Activated CD8-positive, alpha-beta memory T cell treated with anti-CD3 and anti-CD28 coated beads, Interleukin-2, amount 10 ng/mL, durations not matched to agents 7 days and 5 days (primary cell): ENCODE data around the gene LILRA5. TPM values are rescaled to one million over a fixed set of nuclear protein-coding genes. Genes with fewer than 3 reads are reported as not detected.
"Not testable (repeated sequence)": the region's sequence is repeated elsewhere in the genome, so short reads cannot be mapped to it uniquely, and the experiment has no call there.

Source experiments
- ATAC-seq: fragments of 150-1000 bp; cut with Tn5 transposase; one replicate; pipeline ENCODE4 v1.10.0; 2021; ENCODE audit warnings: moderate library complexity
- CTCF ChIA-PET: fragments of 350-600 bp; sonication (Branson Sonifier 250); formaldehyde crosslinking; loops from one replicate; lab custom pipeline; 2021; ENCODE audit warnings: antibody characterized with exemption; lab: Charles Lee
- DNase-seq: peaks from one replicate; pipeline ENCODE4 v3.0.0-alpha.2; 2020
- H3K27ac Mint-ChIP-seq: one replicate; pipeline ENCODE4 v1.8.0; 2021; ENCODE audit warnings: mild to moderate bottlenecking, mixed read lengths
- H3K27me3 Mint-ChIP-seq: one replicate; pipeline ENCODE4 v1.8.0; 2021; ENCODE audit warnings: mixed read lengths
- H3K36me3 Mint-ChIP-seq: one replicate; pipeline ENCODE4 v1.8.0; 2021; ENCODE audit warnings: mild to moderate bottlenecking, mixed read lengths
- H3K4me1 Mint-ChIP-seq: one replicate; pipeline ENCODE4 v1.8.0; 2021; ENCODE audit warnings: mixed read lengths
- H3K4me3 Mint-ChIP-seq: one replicate; pipeline ENCODE4 v1.8.0; 2021; ENCODE audit warnings: mild to moderate bottlenecking, moderate library complexity, mixed read lengths
- H3K9me3 Mint-ChIP-seq: one replicate; pipeline ENCODE4 v1.8.0; 2022; ENCODE audit warnings: low read depth, mixed read lengths
- total RNA-seq, 2 experiments: library from RNA; stranded (reverse); gene quantifications; one replicate each; pipeline ENCODE4 v1.2.3, GENCODE V29; 2021

Gene LILRA5
- total RNA-seq, 2 experiments from 2014 or later: not detected

DNA sequence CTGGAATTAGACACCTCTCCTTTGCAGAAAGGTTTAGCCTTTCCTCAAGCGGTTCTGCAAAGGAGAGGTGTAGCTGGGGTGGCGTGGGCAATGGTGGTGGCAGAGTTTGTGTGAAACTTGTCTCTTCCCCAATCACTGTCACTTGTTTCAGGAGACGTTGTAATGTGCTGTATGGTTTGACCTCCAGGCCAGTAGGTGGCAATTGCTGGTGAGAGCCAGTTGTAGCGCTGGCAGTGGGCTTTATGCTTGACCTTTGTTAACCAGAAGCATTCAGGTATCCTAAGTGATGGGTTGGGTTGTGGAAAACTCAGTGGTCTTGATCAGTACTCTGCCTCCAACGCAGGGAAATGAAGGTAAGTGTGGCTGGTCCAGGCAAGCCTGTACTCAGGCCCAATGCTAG lies 12.7 kb upstream of the LILRA5 start:
- H3K9me3 Mint-ChIP-seq: no peaks in the 10 kb centered on the region
- no peak for DNase-seq
- no peak for ATAC-seq
- peaks cover 10% of the 10 kb centered on the region for H3K27me3 Mint-ChIP-seq
- CTCF ChIA-PET: interaction anchor here (1.0 to 9.6 kb wide), 5 partner anchors 9 to 73 kb away, joined by 3 to 135 read pairs (median 3); no protein-coding TSS in a partner anchor
- no peak overlapping the region for H3K27ac Mint-ChIP-seq
- H3K36me3 Mint-ChIP-seq: no peaks in the 10 kb centered on the region
- H3K4me3 Mint-ChIP-seq: no peak overlapping the region
- H3K4me1 Mint-ChIP-seq: peaks cover 9% of the 10 kb centered on the region

DNA sequence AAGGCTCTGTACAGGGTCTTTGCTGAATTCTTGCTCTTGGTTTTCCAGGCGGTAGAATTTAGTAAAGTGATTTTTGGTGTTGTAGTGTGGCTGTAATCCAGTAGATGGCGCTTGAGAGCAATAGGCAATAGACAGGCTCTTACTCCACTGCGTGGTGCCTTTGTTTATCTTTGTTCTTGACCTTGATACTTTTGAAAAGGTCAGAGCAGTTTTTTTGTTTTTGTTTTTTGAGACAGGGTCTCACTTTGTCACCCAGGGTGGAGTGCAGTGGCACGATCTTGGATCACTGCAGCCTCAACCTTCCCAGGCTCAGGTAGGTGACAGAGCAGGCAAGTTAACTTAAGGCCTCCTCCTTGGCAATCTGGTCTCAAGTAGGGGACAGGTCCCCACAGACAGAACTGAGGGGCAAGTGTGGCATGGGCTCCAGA lies 12.2 kb upstream of the LILRA5 start:
- peak; percentile 64 for DNase-seq
- Mint-ChIP-seq H3K27ac (no peak overlapping the region), H3K27me3 (peaks cover 14% of the 10 kb centered on the region), H3K9me3 (no peaks in the 10 kb centered on the region), H3K36me3 (no peaks in the 10 kb centered on the region), H3K4me3 (no peak overlapping the region), H3K4me1 (peaks cover 9% of the 10 kb centered on the region)
- ATAC-seq: peak; percentile 53
- CTCF ChIA-PET: interaction anchor here (0.8 to 9.6 kb wide), 9 partner anchors 8 to 113 kb away, joined by 3 to 135 read pairs (median 4); no protein-coding TSS in a partner anchor

DNA sequence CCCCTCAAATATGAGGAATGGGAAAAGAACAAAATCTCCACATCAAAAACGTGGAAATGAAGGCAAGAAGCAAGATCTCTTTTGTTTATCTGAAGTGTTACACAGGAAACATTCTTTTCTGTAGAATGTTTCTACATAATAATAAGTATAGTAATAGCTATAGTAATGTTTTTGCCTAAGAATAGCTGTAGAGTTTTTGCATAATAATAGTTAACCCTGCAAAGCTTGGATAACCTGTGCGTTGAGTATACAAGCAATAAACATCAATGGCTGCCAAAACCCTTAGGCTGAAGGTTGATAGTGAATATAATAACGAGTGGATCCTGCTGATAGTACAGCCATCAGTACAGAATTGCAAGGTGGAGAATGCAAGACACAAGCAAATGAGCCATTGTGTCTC lies 11.1 kb upstream of the LILRA5 start:
- Mint-ChIP-seq H3K27ac (no peak overlapping the region), H3K27me3 (peaks cover 21% of the 10 kb centered on the region), H3K9me3 (no peaks in the 10 kb centered on the region), H3K4me3 (no peak overlapping the region), H3K4me1 (peaks cover 9% of the 10 kb centered on the region), H3K36me3 (no peaks in the 10 kb centered on the region)
- ATAC-seq (no peak), DNase-seq (no peak)
- CTCF ChIA-PET: interaction anchor here (0.9 to 9.6 kb wide), 7 partner anchors 10 to 228 kb away, joined by 3 to 135 read pairs (median 4); no protein-coding TSS in a partner anchor

GRCh38 chr19:54322934-54323333 lies 10.0 kb upstream of the LILRA5 start:
- ATAC-seq, CTCF ChIA-PET, H3K9me3 Mint-ChIP-seq: not testable (repeated sequence)

GRCh38 chr19:54322295-54322694 lies 9.3 kb upstream of the LILRA5 start:
- not testable (repeated sequence) for H3K4me1 Mint-ChIP-seq, ATAC-seq, DNase-seq, H3K9me3 Mint-ChIP-seq, H3K4me3 Mint-ChIP-seq, H3K27ac Mint-ChIP-seq, H3K36me3 Mint-ChIP-seq
- H3K27me3 Mint-ChIP-seq: peaks cover 22% of the 10 kb centered on the region
- CTCF ChIA-PET: interaction anchor here (1.6 to 2.1 kb wide), 2 partner anchors 57 to 69 kb away, joined by 4 to 15 read pairs; no protein-coding TSS in a partner anchor

More at GRCh38 chr19:54322934-54323333, 10.0 kb upstream of the LILRA5 start:
- H3K27me3 Mint-ChIP-seq: peaks cover 22% of the 10 kb centered on the region
- not testable (repeated sequence) for H3K27ac Mint-ChIP-seq, H3K4me3 Mint-ChIP-seq, H3K4me1 Mint-ChIP-seq, H3K36me3 Mint-ChIP-seq, DNase-seq

DNA sequence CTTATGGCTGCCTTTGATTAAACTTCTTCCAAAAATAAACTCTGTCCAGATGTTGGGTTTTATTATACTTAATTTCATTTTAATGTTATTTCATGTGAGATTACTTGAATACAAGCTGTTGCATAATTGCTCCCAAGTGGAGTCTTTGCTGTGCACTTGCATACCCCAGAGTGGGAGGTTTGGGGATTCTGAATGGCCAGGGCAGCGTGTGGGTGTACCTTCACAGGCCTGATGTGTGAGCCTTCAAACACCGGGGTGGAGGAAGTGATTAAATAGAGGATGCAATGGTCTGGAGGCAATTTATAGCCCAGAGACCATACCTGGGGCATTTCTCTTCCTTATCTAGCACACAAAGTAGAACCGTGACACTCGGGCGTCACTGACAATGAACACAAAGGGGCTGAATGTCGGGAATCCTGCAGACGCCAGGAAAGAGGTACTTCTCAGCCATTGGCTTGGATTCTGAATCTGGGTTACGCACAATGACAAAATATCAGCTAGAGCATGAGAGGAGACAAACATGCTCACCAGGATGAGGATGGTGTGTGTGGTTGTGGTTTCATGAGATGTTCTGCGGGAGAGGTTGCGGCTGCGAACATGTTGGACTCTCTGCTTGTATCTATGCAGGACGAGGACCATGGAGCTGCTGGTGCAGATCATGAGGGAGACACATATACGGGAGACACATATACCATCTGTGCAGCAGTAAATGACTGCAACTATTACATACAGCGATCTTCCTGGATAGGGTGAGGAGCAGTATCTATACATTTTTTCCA lies 7.1 kb upstream of the LILRA5 start:
- H3K4me1 Mint-ChIP-seq: peaks cover 5% of the 10 kb centered on the region
- ATAC-seq (no peak), DNase-seq (no peak)
- H3K36me3 Mint-ChIP-seq: no peaks in the 10 kb centered on the region
- H3K27me3 Mint-ChIP-seq: peaks cover 24% of the 10 kb centered on the region
- CTCF ChIA-PET: interaction anchor here (0.5 to 2.1 kb wide), 2 partner anchors 71 to 161 kb away, joined by 5 to 15 read pairs; no protein-coding TSS in a partner anchor
- H3K27ac Mint-ChIP-seq: no peak overlapping the region
- H3K4me3 Mint-ChIP-seq: no peak overlapping the region
- H3K9me3 Mint-ChIP-seq: no peaks in the 10 kb centered on the region

DNA sequence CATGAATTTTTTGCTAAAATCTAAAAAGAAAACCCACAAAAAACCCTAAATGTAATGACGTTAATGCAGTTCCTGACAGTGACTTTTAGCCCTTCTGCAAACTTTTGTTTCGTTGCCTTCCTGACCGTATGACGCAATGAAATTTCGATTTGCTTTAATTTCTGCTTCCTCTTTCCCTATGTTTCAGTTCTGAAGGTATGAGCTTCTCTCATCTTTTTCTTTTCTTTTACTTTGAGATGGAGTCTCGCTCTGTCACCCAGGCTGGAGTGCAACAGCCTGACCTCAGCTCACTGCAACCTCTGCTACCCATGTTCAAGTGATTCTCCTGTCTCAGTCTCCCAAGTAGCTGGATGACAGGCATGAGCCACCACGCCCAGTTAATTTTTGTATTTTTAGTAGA lies 6.1 kb upstream of the LILRA5 start:
- Mint-ChIP-seq H3K36me3 (no peaks in the 10 kb centered on the region), H3K27me3 (peaks cover 26% of the 10 kb centered on the region), H3K27ac (no peak overlapping the region), H3K4me3 (no peak overlapping the region), H3K9me3 (no peaks in the 10 kb centered on the region), H3K4me1 (peaks cover 5% of the 10 kb centered on the region)
- CTCF ChIA-PET: no interaction called here
- no peak for DNase-seq
- no peak for ATAC-seq

GRCh38 chr19:54317965-54318240 lies 4.9 kb upstream of the LILRA5 start:
- DNase-seq (no peak), ATAC-seq (no peak)
- H3K27me3 Mint-ChIP-seq: peaks cover 34% of the 10 kb centered on the region
- H3K9me3 Mint-ChIP-seq: no peaks in the 10 kb centered on the region
- CTCF ChIA-PET: interaction anchor here (1.8 to 2.1 kb wide), 3 partner anchors 8 to 72 kb away, joined by 6 to 7 read pairs (median 7); no protein-coding TSS in a partner anchor
- no peaks in the 10 kb centered on the region for H3K36me3 Mint-ChIP-seq
- H3K4me1 Mint-ChIP-seq: peaks cover 5% of the 10 kb centered on the region
- no peak overlapping the region for H3K4me3 Mint-ChIP-seq
- H3K27ac Mint-ChIP-seq: no peak overlapping the region

- H3K36me3 Mint-ChIP-seq: no peaks in the 10 kb centered on the region
- no peak overlapping the region for H3K27ac Mint-ChIP-seq
- no peak overlapping the region for H3K4me3 Mint-ChIP-seq
- H3K4me1 Mint-ChIP-seq: peaks cover 5% of the 10 kb centered on the region
- DNase-seq: no peak
- H3K27me3 Mint-ChIP-seq: peaks cover 40% of the 10 kb centered on the region
- no peaks in the 10 kb centered on the region for H3K9me3 Mint-ChIP-seq
- ATAC-seq: no peak
- CTCF ChIA-PET: interaction anchor here (1.8 to 2.1 kb wide), 3 partner anchors 9 to 73 kb away, joined by 6 to 7 read pairs (median 7); no protein-coding TSS in a partner anchor
These were observed 4.4 kb upstream of the LILRA5 start for GRCh38 chr19:54317108-54317964.

DNA sequence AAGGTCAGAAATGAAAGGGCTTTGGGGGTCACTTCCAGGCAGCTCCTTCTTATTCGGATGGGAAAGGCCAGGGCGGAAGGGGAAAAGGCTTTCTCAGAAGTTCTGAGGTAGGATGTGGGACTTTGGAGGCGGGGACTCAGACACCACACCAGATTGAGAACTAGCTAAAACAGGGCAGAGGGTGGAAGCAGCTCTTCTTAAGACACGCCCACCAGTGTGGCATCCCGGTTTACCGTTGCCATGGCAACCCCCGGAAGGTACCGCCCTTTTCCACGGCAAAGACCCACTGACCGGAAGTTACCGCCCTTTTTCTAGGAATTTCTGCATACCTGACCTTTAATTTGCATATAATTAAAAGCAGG lies 3.8 kb upstream of the LILRA5 start:
- DNase-seq (no peak), ATAC-seq (no peak)
- CTCF ChIA-PET: interaction anchor here (1.8 to 2.1 kb wide), 3 partner anchors 10 to 74 kb away, joined by 6 to 7 read pairs (median 7); no protein-coding TSS in a partner anchor

GRCh38 chr19:54315956-54316355 lies 3.0 kb upstream of the LILRA5 start:
- CTCF ChIA-PET: interaction anchor here (1.9 to 2.1 kb wide), 2 partner anchors 10 to 74 kb away, joined by 7 read pairs; no protein-coding TSS in a partner anchor
- Mint-ChIP-seq H3K4me3 (no peak overlapping the region), H3K27ac (no peak overlapping the region), H3K4me1 (peaks cover 5% of the 10 kb centered on the region), H3K9me3 (no peaks in the 10 kb centered on the region), H3K27me3 (peaks cover 41% of the 10 kb centered on the region), H3K36me3 (no peaks in the 10 kb centered on the region)
- ATAC-seq: no peak
- no peak for DNase-seq

More for the DNA sequence above, 3.8 kb upstream of the LILRA5 start:
- H3K4me1 Mint-ChIP-seq: peaks cover 5% of the 10 kb centered on the region
- no peaks in the 10 kb centered on the region for H3K9me3 Mint-ChIP-seq
- no peaks in the 10 kb centered on the region for H3K36me3 Mint-ChIP-seq
- no peak overlapping the region for H3K4me3 Mint-ChIP-seq
- peaks cover 43% of the 10 kb centered on the region for H3K27me3 Mint-ChIP-seq
- H3K27ac Mint-ChIP-seq: no peak overlapping the region

DNA sequence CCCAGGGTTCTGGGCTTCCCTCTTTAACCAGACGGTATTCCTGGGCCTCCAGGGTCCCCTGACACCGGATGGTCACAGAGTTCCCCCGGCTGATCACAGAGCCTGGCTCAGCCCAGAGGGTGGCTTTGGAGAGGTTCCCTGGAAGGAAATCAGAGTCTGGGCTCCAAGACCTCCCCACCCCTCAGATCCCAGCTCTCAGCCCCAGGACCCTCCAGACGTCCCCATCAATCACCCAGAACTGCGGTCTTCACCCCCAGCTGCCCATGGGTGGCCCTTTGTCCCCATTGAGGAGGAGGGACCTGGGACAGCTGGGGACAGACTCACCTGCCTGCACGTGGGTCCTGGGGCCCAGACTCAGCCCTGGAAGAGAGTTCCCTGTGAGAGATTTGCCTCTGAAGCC lies 955 bp downstream of the LILRA5 start:
- Mint-ChIP-seq H3K27me3 (peaks cover 27% of the 10 kb centered on the region), H3K36me3 (no peaks in the 10 kb centered on the region), H3K27ac (no peak overlapping the region), H3K4me1 (peaks cover 5% of the 10 kb centered on the region), H3K9me3 (no peaks in the 10 kb centered on the region), H3K4me3 (no peak overlapping the region)
- CTCF ChIA-PET: no interaction called here
- ATAC-seq (no peak), DNase-seq (no peak)

DNA sequence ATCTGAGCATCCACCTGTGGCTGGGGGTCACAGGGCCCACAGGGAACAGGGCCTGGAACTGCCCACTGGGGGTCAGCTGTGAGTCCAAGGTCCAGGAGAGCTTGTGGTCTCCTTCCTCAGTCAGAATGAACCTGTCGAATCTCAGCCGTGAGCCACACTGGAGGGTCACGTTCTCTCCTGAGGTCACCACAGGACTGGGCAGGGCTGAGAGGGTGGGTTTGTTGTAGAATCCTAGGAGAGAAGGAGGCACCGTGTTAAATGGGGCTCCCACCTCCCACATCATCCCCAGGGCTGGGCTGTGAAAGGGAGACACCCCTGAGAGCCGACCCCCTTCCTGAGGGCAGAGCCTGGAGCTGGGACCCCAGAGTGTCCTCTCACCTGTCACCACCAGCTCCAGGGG lies 1.5 kb downstream of the LILRA5 start:
- Mint-ChIP-seq H3K9me3 (no peaks in the 10 kb centered on the region), H3K27me3 (peaks cover 27% of the 10 kb centered on the region), H3K27ac (no peak overlapping the region), H3K36me3 (no peaks in the 10 kb centered on the region), H3K4me3 (no peak overlapping the region), H3K4me1 (peaks cover under 1% of the 10 kb centered on the region)
- DNase-seq (no peak), ATAC-seq (no peak)
- CTCF ChIA-PET: interaction anchor here (1.4 kb wide), 1 partner anchor 80 kb away, joined by 3 read pairs; no protein-coding TSS in a partner anchor
